RWPE1 (cell line): ENCODE measurements around the gene FMC1.

Source experiments
- CTCF ChIA-PET: fragments of 350-600 bp; sonication (Branson Sonifier 250); formaldehyde crosslinking; extraction: SDS; loops from one replicate; lab custom pipeline; 2021; lab: Yijun Ruan, JAX
- POLR2A ChIA-PET: fragments of 400-600 bp; formaldehyde crosslinking; extraction: SDS; loops from one replicate; lab custom pipeline; 2020; ENCODE audit warnings: antibody characterized with exemption; ENCODE audit not compliant: low non-redundant PET; lab: Yijun Ruan, JAX
- DNase-seq: peaks from one replicate; pipeline ENCODE4 v3.0.0; 2012; ENCODE audit warnings: low spot score
- H3K27ac ChIP-seq: fragments of 450-650 bp; 2 replicates; pipeline ENCODE4 v1.5.1; 2017
- CTCF ChIP-seq: fragments of 450-650 bp; conservative IDR thresholded peaks from 2 replicates; pipeline ENCODE4 v1.5.1; 2017; ENCODE audit warnings: low read depth, mild to moderate bottlenecking

FMC1 gene, protein sequence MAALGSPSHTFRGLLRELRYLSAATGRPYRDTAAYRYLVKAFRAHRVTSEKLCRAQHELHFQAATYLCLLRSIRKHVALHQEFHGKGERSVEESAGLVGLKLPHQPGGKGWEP

DNA sequence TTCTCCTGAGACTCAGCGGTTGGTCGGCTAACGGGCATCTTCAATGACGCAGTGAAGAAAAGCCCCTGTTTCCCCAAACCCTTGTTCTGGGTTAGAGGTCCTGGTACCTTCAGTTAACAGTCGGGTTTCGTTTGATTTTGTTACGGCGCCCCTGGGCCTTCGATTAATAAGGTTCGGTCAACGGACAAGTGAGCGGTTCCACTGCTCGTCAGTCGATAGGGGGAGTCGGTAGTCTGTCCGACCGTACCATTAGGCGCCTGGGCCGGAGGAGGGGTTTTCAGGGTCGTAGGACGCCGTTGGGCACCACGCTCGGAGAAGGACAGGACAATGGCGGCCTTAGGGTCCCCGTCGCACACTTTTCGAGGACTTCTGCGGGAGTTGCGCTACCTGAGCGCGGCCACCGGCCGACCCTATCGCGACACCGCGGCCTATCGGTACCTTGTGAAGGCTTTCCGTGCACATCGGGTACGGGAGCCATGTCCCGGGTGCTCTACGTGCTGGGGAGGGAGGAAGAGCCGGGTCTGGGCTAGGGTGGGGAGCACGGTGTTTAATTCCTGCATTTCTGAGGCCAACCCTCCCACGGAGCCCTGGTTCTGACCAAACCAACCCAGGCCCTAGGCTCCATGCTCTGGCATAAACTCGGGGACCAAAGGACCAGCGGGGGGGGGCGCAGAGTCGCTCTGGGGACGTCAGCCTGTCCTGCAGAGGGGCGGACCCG is at the start of gene FMC1:
FMC1 (plus strand) TSS at position 280 of the 718 bp plus-strand sequence; CDS start at position 328, 48 bp downstream.
- CTCF ChIA-PET, result no interaction called here
- H3K27ac ChIP-seq, result peak within 1 kb of the TSS; percentile 98
- peak; percentile 67 for DNase-seq
- POLR2A ChIA-PET, result no interaction called here
- TF ChIP-seq CTCF, result no peak

DNA sequence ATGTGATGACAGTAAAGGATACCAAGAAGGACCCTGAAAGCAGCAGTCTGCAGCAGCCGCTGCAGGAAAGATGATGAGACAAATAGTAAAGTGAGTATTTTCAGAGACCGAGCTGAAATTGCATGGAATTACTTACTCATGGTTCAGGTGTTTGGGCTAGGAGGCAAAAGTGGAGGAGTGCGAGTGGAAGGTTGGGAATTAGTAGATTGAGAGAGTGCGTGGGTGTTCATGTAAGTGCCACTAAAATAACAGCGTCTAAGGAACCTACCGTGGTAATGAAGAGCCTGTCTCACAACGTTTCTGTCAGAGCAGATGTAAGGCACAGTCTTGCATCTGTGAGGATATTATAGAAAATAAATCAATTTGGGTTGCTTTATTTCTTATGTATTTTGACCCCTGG is 48.3 kb upstream of the FMC1 start:
- ChIA-PET CTCF (no interaction called here), POLR2A (no interaction called here)
- H3K27ac ChIP-seq, result no peak overlapping the region
- no peak for DNase-seq
- TF ChIP-seq CTCF, result no peak

DNA sequence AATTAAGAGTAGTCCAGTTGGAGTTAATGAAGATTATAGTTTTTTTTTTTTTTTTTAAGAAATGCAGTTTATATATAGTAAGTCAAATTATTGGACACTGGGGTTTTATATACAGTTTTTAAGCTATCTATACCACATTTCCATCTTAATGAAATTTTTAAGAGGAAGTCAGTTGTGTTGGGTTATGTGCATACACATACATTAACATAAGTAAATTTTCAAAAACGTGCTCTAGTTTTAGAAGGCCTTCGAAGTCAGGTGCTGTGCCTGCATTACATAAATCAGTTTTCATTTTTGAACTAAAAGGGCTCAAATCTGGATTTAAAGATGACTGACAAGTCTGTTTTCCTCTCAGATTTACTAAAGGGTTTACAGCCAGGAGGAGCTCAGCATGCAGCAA is 47.6 kb upstream of the FMC1 start:
- ChIA-PET POLR2A (no interaction called here), CTCF (no interaction called here)
- DNase-seq, result no peak

DNA sequence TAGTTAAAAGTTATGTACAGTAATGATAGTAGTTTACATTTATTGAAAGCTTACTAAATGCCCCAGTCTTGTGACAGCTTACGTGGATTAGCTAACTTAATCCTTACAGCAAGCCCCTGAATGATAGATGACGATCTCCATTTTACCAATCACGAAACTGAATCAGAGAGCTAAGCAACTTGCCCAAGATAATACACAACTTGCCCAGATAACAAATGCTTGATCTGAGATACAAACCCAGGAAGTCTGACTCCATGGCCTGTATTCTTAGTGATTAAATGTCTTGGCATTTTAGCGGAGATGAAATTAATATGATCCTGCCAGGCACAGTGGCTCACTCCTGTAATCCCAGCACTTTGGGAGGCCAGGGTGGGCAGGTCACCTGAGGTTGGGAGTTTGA is 46.9 kb upstream of the FMC1 start:
- DNase-seq, result no peak
- no peak overlapping the region for H3K27ac ChIP-seq
- POLR2A ChIA-PET, result no interaction called here
- TF ChIP-seq CTCF, result no peak
- CTCF ChIA-PET, result no interaction called here

More for the DNA sequence above, 47.6 kb upstream of the FMC1 start:
- no peak overlapping the region for H3K27ac ChIP-seq
- TF ChIP-seq CTCF, result no peak

DNA sequence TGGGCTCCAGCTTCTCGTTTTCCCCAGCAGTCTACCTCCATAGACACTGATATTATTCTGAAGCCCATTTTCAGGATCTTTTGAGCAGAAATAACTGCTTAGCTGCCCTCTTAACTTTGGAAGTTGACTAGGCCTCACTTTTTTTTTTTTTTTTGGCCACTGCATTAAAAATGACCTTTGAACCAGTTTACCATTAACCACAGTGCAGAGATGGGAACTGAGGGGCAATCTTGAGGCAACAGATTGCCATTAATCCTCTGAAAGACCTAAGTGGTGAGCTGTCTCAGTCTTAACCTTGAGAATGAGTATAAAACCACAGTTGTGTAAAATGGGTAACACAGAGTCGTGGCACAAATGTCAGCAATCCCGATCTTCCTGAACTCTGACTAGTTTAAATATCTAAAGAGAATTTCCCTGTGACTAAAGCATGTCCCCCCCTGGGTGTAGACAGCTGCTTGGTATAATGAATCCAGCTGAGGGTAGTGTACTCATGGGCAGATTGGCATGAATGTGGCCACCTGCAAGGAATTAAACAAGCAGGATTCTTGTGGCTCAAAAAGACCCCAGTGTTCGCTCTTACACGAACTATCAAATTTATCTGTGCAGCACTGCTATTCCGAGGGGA is 46.1 kb upstream of the FMC1 start:
- no peak for TF ChIP-seq CTCF
- ChIA-PET CTCF (no interaction called here), POLR2A (no interaction called here)
- H3K27ac ChIP-seq, result no peak overlapping the region
- DNase-seq, result no peak

- TF ChIP-seq CTCF, result no peak
- H3K27ac ChIP-seq, result no peak overlapping the region
- CTCF ChIA-PET, result no interaction called here
- POLR2A ChIA-PET, result no interaction called here
- no peak for DNase-seq
These were observed 43.3 kb upstream of the FMC1 start for GRCh38 chr7:139297795-139298194.
